Immature natural killer cell (primary cell): ENCODE data around the gene NEB. TPM values are rescaled to one million over a fixed set of nuclear protein-coding genes. Genes with fewer than 3 reads are reported as not detected.
A peak's percentile ranks its signal among the peaks of the same experiment; 100 is the strongest.
"Not testable (repeated sequence)": the region's sequence is repeated elsewhere in the genome, so short reads cannot be mapped to it uniquely, and the experiment has no call there.

Experiments
- DNase-seq, 3 donors: peaks; one replicate each; pipeline ENCODE4 v3.0.0; 2022; ENCODE audit warnings: mixed read lengths in 1 of 3
- H3K27ac Mint-ChIP-seq, 6 donors: one replicate each; pipeline ENCODE4 v1.8.0; 2020; ENCODE audit warnings: mixed read lengths in 6 of 6, mild to moderate bottlenecking in 5 of 6, inconsistent platforms in 4 of 6, moderate library complexity in 3 of 6
- H3K27me3 Mint-ChIP-seq, 3 donors: one replicate each; pipeline ENCODE4 v1.8.0; 2020 to 2021; ENCODE audit warnings: low read depth in 3 of 3, mild to moderate bottlenecking in 3 of 3, mixed read lengths in 3 of 3, moderate library complexity in 3 of 3, inconsistent platforms in 1 of 3
- H3K36me3 Mint-ChIP-seq, 3 donors: one replicate each; pipeline ENCODE4 v1.8.0; 2020; ENCODE audit warnings: mixed read lengths in 3 of 3, inconsistent platforms in 2 of 3, mild to moderate bottlenecking in 2 of 3
- H3K4me1 Mint-ChIP-seq, 2 donors: one replicate each; pipeline ENCODE4 v1.8.0; 2020; ENCODE audit warnings: inconsistent platforms in 2 of 2, mild to moderate bottlenecking in 2 of 2, mixed read lengths in 2 of 2, moderate library complexity in 1 of 2
- H3K4me3 Mint-ChIP-seq, 5 donors: one replicate each; pipeline ENCODE4 v1.8.0; 2020; ENCODE audit warnings: mild to moderate bottlenecking in 5 of 5, mixed read lengths in 5 of 5, inconsistent platforms in 3 of 5, moderate library complexity in 3 of 5
- H3K9me3 Mint-ChIP-seq, 6 donors: one replicate each; pipeline ENCODE4 v1.8.0; 2020; ENCODE audit warnings: mild to moderate bottlenecking in 6 of 6, mixed read lengths in 6 of 6, inconsistent platforms in 4 of 6, moderate library complexity in 3 of 6
- polyA plus RNA-seq, 3 donors: library from polyadenylated mRNA; unstranded; fragments of 300-500 nt; fragmentation: Illumina TruSeq; gene quantifications; one replicate each; pipeline ENCODE4 v1.2.3, GENCODE V29; 2021

NEB gene
- polyA plus RNA-seq, 3 donors from 2014 or later: 0.61 TPM; not detected in 2

- no peak overlapping the region for H3K27ac Mint-ChIP-seq
- H3K4me3 Mint-ChIP-seq: no peak overlapping the region
- no peaks in the 10 kb centered on the region for H3K4me1 Mint-ChIP-seq
- peaks cover 8 to 10% (median 8%) of the 10 kb centered on the region in 3 donors for H3K36me3 Mint-ChIP-seq
- DNase-seq: no peak
- no peaks in the 10 kb centered on the region for H3K9me3 Mint-ChIP-seq
- peaks cover 0 to 2% (median 0%) of the 10 kb centered on the region in 3 donors for H3K27me3 Mint-ChIP-seq
These were observed 19.3 kb upstream of the NEB start for GRCh38 chr2:151753540-151753939.

- H3K36me3 Mint-ChIP-seq: peaks cover 8 to 36% (median 16%) of the 10 kb centered on the region in 3 donors
- not testable (repeated sequence) for H3K27ac Mint-ChIP-seq, DNase-seq, H3K4me3 Mint-ChIP-seq, H3K4me1 Mint-ChIP-seq, H3K27me3 Mint-ChIP-seq, H3K9me3 Mint-ChIP-seq
These were observed 11.0 kb upstream of the NEB start for GRCh38 chr2:151745261-151745660.

GRCh38 chr2:151730262-151730975 lies 3.9 kb downstream of the NEB start:
- no peak overlapping the region for H3K4me3 Mint-ChIP-seq
- H3K4me1 Mint-ChIP-seq: peaks cover 7 to 15% of the 10 kb centered on the region in 2 donors
- no peaks in the 10 kb centered on the region for H3K27me3 Mint-ChIP-seq
- peak overlapping the region in 1 of 6 donors; percentile 51 for H3K27ac Mint-ChIP-seq
- H3K9me3 Mint-ChIP-seq: no peaks in the 10 kb centered on the region
- no peaks in the 10 kb centered on the region for H3K36me3 Mint-ChIP-seq
- no peak for DNase-seq

- no peaks in the 10 kb centered on the region for H3K27me3 Mint-ChIP-seq
- no peak overlapping the region for H3K4me3 Mint-ChIP-seq
- peaks cover 7 to 15% of the 10 kb centered on the region in 2 donors for H3K4me1 Mint-ChIP-seq
- H3K36me3 Mint-ChIP-seq: peaks cover 0 to under 1% (median 0%) of the 10 kb centered on the region in 3 donors
- peak overlapping the region in 1 of 6 donors; percentile 51 for H3K27ac Mint-ChIP-seq
- no peaks in the 10 kb centered on the region for H3K9me3 Mint-ChIP-seq
- no peak for DNase-seq
These were observed 4.4 kb downstream of the NEB start for GRCh38 chr2:151729837-151730236.

- H3K36me3 Mint-ChIP-seq: peaks cover 0 to 5% (median 0%) of the 10 kb centered on the region in 3 donors
- H3K9me3 Mint-ChIP-seq: no peaks in the 10 kb centered on the region
- H3K27me3 Mint-ChIP-seq: no peaks in the 10 kb centered on the region
- no peak overlapping the region for H3K27ac Mint-ChIP-seq
- H3K4me1 Mint-ChIP-seq: peaks cover 7 to 15% of the 10 kb centered on the region in 2 donors
- DNase-seq: no peak
- no peak overlapping the region for H3K4me3 Mint-ChIP-seq
These were observed 4.9 kb downstream of the NEB start for GRCh38 chr2:151729415-151729811.

- H3K4me3 Mint-ChIP-seq: no peak overlapping the region
- peaks cover 0 to 2% (median 0%) of the 10 kb centered on the region in 6 donors for H3K9me3 Mint-ChIP-seq
- H3K27me3 Mint-ChIP-seq: no peaks in the 10 kb centered on the region
- no peak overlapping the region for H3K27ac Mint-ChIP-seq
- H3K4me1 Mint-ChIP-seq: peaks cover 7 to 15% of the 10 kb centered on the region in 2 donors
- peaks cover 0 to 10% (median 0%) of the 10 kb centered on the region in 3 donors for H3K36me3 Mint-ChIP-seq
- no peak for DNase-seq
These were observed 5.4 kb downstream of the NEB start for GRCh38 chr2:151728804-151729414.

GRCh38 chr2:151727593-151728552 lies 6.4 kb downstream of the NEB start:
- Mint-ChIP-seq H3K27me3 (peaks cover 0 to 1% (median 0%) of the 10 kb centered on the region in 3 donors), H3K4me1 (peaks cover 7 to 15% of the 10 kb centered on the region in 2 donors), H3K27ac (no peak overlapping the region), H3K36me3 (peaks cover 0 to 16% (median 0%) of the 10 kb centered on the region in 3 donors), H3K4me3 (no peak overlapping the region), H3K9me3 (peaks cover 0 to 2% (median 0%) of the 10 kb centered on the region in 6 donors)
- DNase-seq: no peak

- H3K4me3 Mint-ChIP-seq: no peak overlapping the region
- H3K4me1 Mint-ChIP-seq: no peaks in the 10 kb centered on the region
- no peak for DNase-seq
- H3K27me3 Mint-ChIP-seq: peaks cover 0 to 1% (median 0%) of the 10 kb centered on the region in 3 donors
- H3K27ac Mint-ChIP-seq: peak overlapping the region in 1 of 6 donors; percentile 6
- H3K36me3 Mint-ChIP-seq: peaks cover 6 to 45% (median 8%) of the 10 kb centered on the region in 3 donors
- peaks cover 0 to 2% (median 0%) of the 10 kb centered on the region in 6 donors for H3K9me3 Mint-ChIP-seq
These were observed 13.1 kb downstream of the NEB start for GRCh38 chr2:151721161-151721560.

- Mint-ChIP-seq H3K36me3 (peaks cover 6 to 45% (median 8%) of the 10 kb centered on the region in 3 donors), H3K4me1 (no peaks in the 10 kb centered on the region), H3K4me3 (no peak overlapping the region), H3K27me3 (peaks cover 0 to 1% (median 0%) of the 10 kb centered on the region in 3 donors), H3K9me3 (peaks cover 0 to 2% (median 0%) of the 10 kb centered on the region in 6 donors), H3K27ac (no peak overlapping the region)
- DNase-seq: no peak
These were observed 13.8 kb downstream of the NEB start for GRCh38 chr2:151720521-151720920.

GRCh38 chr2:151718796-151719195 lies 15.5 kb downstream of the NEB start:
- no peak overlapping the region for H3K27ac Mint-ChIP-seq

GRCh38 chr2:151718247-151718646 lies 16.0 kb downstream of the NEB start:
- no peaks in the 10 kb centered on the region for H3K4me1 Mint-ChIP-seq
- peaks cover 6 to 43% (median 8%) of the 10 kb centered on the region in 3 donors for H3K36me3 Mint-ChIP-seq
- H3K4me3 Mint-ChIP-seq: no peak overlapping the region
- H3K27me3 Mint-ChIP-seq: no peaks in the 10 kb centered on the region
- H3K27ac Mint-ChIP-seq: no peak overlapping the region
- DNase-seq: no peak
- no peaks in the 10 kb centered on the region for H3K9me3 Mint-ChIP-seq

More at GRCh38 chr2:151718796-151719195, 15.5 kb downstream of the NEB start:
- Mint-ChIP-seq H3K4me1 (no peaks in the 10 kb centered on the region), H3K27me3 (peaks cover 0 to under 1% (median 0%) of the 10 kb centered on the region in 3 donors), H3K9me3 (no peaks in the 10 kb centered on the region), H3K36me3 (peaks cover 6 to 42% (median 8%) of the 10 kb centered on the region in 3 donors), H3K4me3 (no peak overlapping the region)
- no peak for DNase-seq

GRCh38 chr2:151716721-151717120 lies 17.6 kb downstream of the NEB start:
- no peak for DNase-seq
- H3K36me3 Mint-ChIP-seq: peaks cover 10 to 45% (median 14%) of the 10 kb centered on the region in 3 donors
- no peaks in the 10 kb centered on the region for H3K9me3 Mint-ChIP-seq
- no peaks in the 10 kb centered on the region for H3K27me3 Mint-ChIP-seq
- H3K4me3 Mint-ChIP-seq: no peak overlapping the region
- no peak overlapping the region for H3K27ac Mint-ChIP-seq
- no peaks in the 10 kb centered on the region for H3K4me1 Mint-ChIP-seq

GRCh38 chr2:151713291-151713903 lies 20.9 kb downstream of the NEB start:
- Mint-ChIP-seq H3K9me3 (no peaks in the 10 kb centered on the region), H3K4me3 (no peak overlapping the region), H3K27me3 (peaks cover 0 to 4% (median 4%) of the 10 kb centered on the region in 3 donors), H3K36me3 (peaks cover 17 to 44% (median 24%) of the 10 kb centered on the region in 3 donors), H3K27ac (no peak overlapping the region), H3K4me1 (no peaks in the 10 kb centered on the region)
- DNase-seq: no peak
